ENCODE data around the gene RBM45. TPM values are rescaled to one million over a fixed set of nuclear protein-coding genes. Genes with fewer than 3 reads are reported as not detected.

The RBM45 gene
- total RNA-seq, 1 donor from 2014 or later, result 11.0 TPM

GRCh38 chr2:178106053-178106452, 6.2 kb upstream of the RBM45 start:
- Histone ChIP-seq H3K4me1 (ENCODE audit: control insufficient read depth in 3 of 3, insufficient read depth in 3 of 3, low read length in 3 of 3) (no peaks in the 10 kb centered on the region), H3K9ac (ENCODE audit: low read depth in 1 of 3, low read length in 3 of 3) (no peak overlapping the region), H3K4me3 (ENCODE audit: low read length in 3 of 3) (no peak overlapping the region), H3K27me3 (ENCODE audit: control insufficient read depth in 3 of 3, insufficient read depth in 3 of 3, low read length in 3 of 3) (no peaks in the 10 kb centered on the region), H3K27ac (ENCODE audit: low read depth, low read length) (no peak overlapping the region), H3K9me3 (ENCODE audit: control insufficient read depth in 3 of 3, low read length in 3 of 3) (no peaks in the 10 kb centered on the region), H3K36me3 (ENCODE audit: control insufficient read depth in 3 of 3, insufficient read depth in 3 of 3, low read length in 3 of 3) (no peaks in the 10 kb centered on the region)

DNA sequence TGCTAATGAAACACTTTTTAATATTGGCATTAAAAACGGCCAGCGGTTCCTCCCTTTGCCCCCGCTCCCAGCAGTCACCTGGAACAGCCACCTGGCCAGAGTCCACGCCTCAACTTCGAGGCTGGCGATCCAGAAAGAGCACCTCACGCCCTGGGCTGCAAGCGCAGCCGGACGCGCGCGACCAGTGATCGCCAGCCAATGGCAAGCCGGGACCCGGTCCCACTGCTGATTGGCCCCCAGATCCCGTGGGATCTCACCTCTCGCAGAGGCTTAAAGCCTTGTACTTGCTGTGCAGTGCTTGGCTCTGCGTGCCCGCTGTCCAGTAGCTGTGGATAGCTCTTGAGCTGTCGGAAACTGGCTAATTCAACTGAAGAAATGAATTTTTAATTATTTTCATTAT, 4.1 kb upstream of the RBM45 start:
- Histone ChIP-seq H3K27me3 (ENCODE audit: control insufficient read depth in 3 of 3, insufficient read depth in 3 of 3, low read length in 3 of 3) (no peaks in the 10 kb centered on the region), H3K4me3 (ENCODE audit: low read length in 3 of 3) (no peak overlapping the region), H3K36me3 (ENCODE audit: control insufficient read depth in 3 of 3, insufficient read depth in 3 of 3, low read length in 3 of 3) (peaks cover 0 to 3% (median 0%) of the 10 kb centered on the region in 3 donors), H3K9me3 (ENCODE audit: control insufficient read depth in 3 of 3, low read length in 3 of 3) (no peaks in the 10 kb centered on the region), H3K4me1 (ENCODE audit: control insufficient read depth in 3 of 3, insufficient read depth in 3 of 3, low read length in 3 of 3) (peaks cover 6 to 11% (median 6%) of the 10 kb centered on the region in 3 donors), H3K9ac (ENCODE audit: low read depth in 1 of 3, low read length in 3 of 3) (no peak overlapping the region), H3K27ac (ENCODE audit: low read depth, low read length) (no peak overlapping the region)

DNA sequence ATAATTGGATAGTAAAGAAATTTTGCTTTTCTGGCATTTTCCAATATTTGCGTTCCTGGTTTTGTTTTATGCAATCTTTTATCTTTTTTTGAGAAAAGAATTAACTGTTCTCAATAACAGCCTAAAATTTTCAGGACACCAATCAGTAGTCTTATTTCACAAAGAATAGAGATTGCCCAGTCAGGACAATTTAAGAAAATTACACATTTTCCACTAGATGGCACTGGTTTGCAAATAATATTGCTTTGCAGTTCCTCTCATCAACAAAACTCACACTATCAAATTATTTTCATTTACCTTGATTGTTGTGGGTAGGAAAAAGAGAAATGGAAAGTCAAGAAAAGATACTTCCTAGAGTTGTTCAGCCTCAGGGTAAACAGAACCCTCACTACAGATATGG, 2.4 kb upstream of the RBM45 start:
- Histone ChIP-seq H3K9me3 (ENCODE audit: control insufficient read depth in 3 of 3, low read length in 3 of 3) (no peaks in the 10 kb centered on the region), H3K4me3 (ENCODE audit: low read length in 3 of 3) (no peak overlapping the region), H3K27me3 (ENCODE audit: control insufficient read depth in 3 of 3, insufficient read depth in 3 of 3, low read length in 3 of 3) (no peaks in the 10 kb centered on the region), H3K4me1 (ENCODE audit: control insufficient read depth in 3 of 3, insufficient read depth in 3 of 3, low read length in 3 of 3) (peaks cover 8 to 16% (median 10%) of the 10 kb centered on the region in 3 donors), H3K9ac (ENCODE audit: low read depth in 1 of 3, low read length in 3 of 3) (no peak overlapping the region), H3K27ac (ENCODE audit: low read depth, low read length) (no peak overlapping the region), H3K36me3 (ENCODE audit: control insufficient read depth in 3 of 3, insufficient read depth in 3 of 3, low read length in 3 of 3) (peaks cover 0 to 3% (median 0%) of the 10 kb centered on the region in 3 donors)

- Histone ChIP-seq H3K36me3 (ENCODE audit: control insufficient read depth in 3 of 3, insufficient read depth in 3 of 3, low read length in 3 of 3) (peaks cover 0 to 3% (median 0%) of the 10 kb centered on the region in 3 donors), H3K27me3 (ENCODE audit: control insufficient read depth in 3 of 3, insufficient read depth in 3 of 3, low read length in 3 of 3) (no peaks in the 10 kb centered on the region)
Observed at GRCh38 chr2:178110681-178111080, 1.6 kb upstream of the RBM45 start.

GRCh38 chr2:178111743-178112142, 494 bp upstream of the RBM45 start:
- H3K27me3 ChIP-seq (ENCODE audit: control insufficient read depth in 3 of 3, insufficient read depth in 3 of 3, low read length in 3 of 3), result no peaks in the 10 kb centered on the region
- H3K4me3 ChIP-seq (ENCODE audit: low read length in 3 of 3), result peak overlapping the region; percentile 91 to 98 (median 98)
- no peak overlapping the region for H3K27ac ChIP-seq (ENCODE audit: low read depth, low read length)
- H3K9ac ChIP-seq (ENCODE audit: low read depth in 1 of 3, low read length in 3 of 3), result peak overlapping the region in 1 of 3 donors; percentile 17
- H3K36me3 ChIP-seq (ENCODE audit: control insufficient read depth in 3 of 3, insufficient read depth in 3 of 3, low read length in 3 of 3), result peaks cover 0 to 3% (median 3%) of the 10 kb centered on the region in 3 donors
- H3K9me3 ChIP-seq (ENCODE audit: control insufficient read depth in 3 of 3, low read length in 3 of 3), result no peaks in the 10 kb centered on the region
- H3K4me1 ChIP-seq (ENCODE audit: control insufficient read depth in 3 of 3, insufficient read depth in 3 of 3, low read length in 3 of 3), result peaks cover 8 to 16% (median 10%) of the 10 kb centered on the region in 3 donors

More at GRCh38 chr2:178110681-178111080, 1.6 kb upstream of the RBM45 start:
- Histone ChIP-seq H3K9ac (ENCODE audit: low read depth in 1 of 3, low read length in 3 of 3) (no peak overlapping the region), H3K4me1 (ENCODE audit: control insufficient read depth in 3 of 3, insufficient read depth in 3 of 3, low read length in 3 of 3) (peaks cover 8 to 16% (median 10%) of the 10 kb centered on the region in 3 donors), H3K27ac (ENCODE audit: low read depth, low read length) (no peak overlapping the region), H3K9me3 (ENCODE audit: control insufficient read depth in 3 of 3, low read length in 3 of 3) (no peaks in the 10 kb centered on the region), H3K4me3 (ENCODE audit: low read length in 3 of 3) (no peak overlapping the region)

- Histone ChIP-seq H3K4me3 (ENCODE audit: low read length in 3 of 3) (no peak overlapping the region), H3K9ac (ENCODE audit: low read depth in 1 of 3, low read length in 3 of 3) (no peak overlapping the region), H3K27me3 (ENCODE audit: control insufficient read depth in 3 of 3, insufficient read depth in 3 of 3, low read length in 3 of 3) (no peaks in the 10 kb centered on the region), H3K36me3 (ENCODE audit: control insufficient read depth in 3 of 3, insufficient read depth in 3 of 3, low read length in 3 of 3) (peaks cover 3 to 5% (median 3%) of the 10 kb centered on the region in 3 donors), H3K27ac (ENCODE audit: low read depth, low read length) (no peak overlapping the region), H3K4me1 (ENCODE audit: control insufficient read depth in 3 of 3, insufficient read depth in 3 of 3, low read length in 3 of 3) (peaks cover 8 to 18% (median 10%) of the 10 kb centered on the region in 3 donors), H3K9me3 (ENCODE audit: control insufficient read depth in 3 of 3, low read length in 3 of 3) (no peaks in the 10 kb centered on the region)
Observed at GRCh38 chr2:178114462-178114861, 2.2 kb downstream of the RBM45 start.

DNA sequence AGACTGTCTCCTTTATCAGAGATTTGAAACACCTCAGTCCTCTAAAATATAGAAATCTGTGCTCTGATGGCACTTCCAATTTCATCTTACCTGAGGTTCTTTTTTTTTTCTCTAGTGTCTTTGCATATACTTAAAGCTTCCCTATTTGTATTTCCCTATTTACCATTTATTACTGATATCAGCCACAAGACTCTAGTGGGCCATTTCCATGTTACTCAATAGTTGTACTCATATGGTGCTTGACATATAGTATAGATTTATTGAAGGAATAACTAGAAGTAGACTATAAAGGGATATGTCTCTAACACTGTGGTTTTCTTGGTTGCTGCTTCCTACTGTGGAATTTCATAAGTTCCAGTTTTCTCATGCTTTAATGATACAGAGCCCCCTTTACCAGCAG, 3.0 kb downstream of the RBM45 start:
- no peaks in the 10 kb centered on the region for H3K9me3 ChIP-seq (ENCODE audit: control insufficient read depth in 3 of 3, low read length in 3 of 3)
- peaks cover 3 to 5% (median 3%) of the 10 kb centered on the region in 3 donors for H3K36me3 ChIP-seq (ENCODE audit: control insufficient read depth in 3 of 3, insufficient read depth in 3 of 3, low read length in 3 of 3)
- H3K27me3 ChIP-seq (ENCODE audit: control insufficient read depth in 3 of 3, insufficient read depth in 3 of 3, low read length in 3 of 3), result no peaks in the 10 kb centered on the region
- H3K27ac ChIP-seq (ENCODE audit: low read depth, low read length), result no peak overlapping the region
- H3K4me1 ChIP-seq (ENCODE audit: control insufficient read depth in 3 of 3, insufficient read depth in 3 of 3, low read length in 3 of 3), result peaks cover 8 to 18% (median 10%) of the 10 kb centered on the region in 3 donors
- no peak overlapping the region for H3K4me3 ChIP-seq (ENCODE audit: low read length in 3 of 3)
- H3K9ac ChIP-seq (ENCODE audit: low read depth in 1 of 3, low read length in 3 of 3), result no peak overlapping the region

DNA sequence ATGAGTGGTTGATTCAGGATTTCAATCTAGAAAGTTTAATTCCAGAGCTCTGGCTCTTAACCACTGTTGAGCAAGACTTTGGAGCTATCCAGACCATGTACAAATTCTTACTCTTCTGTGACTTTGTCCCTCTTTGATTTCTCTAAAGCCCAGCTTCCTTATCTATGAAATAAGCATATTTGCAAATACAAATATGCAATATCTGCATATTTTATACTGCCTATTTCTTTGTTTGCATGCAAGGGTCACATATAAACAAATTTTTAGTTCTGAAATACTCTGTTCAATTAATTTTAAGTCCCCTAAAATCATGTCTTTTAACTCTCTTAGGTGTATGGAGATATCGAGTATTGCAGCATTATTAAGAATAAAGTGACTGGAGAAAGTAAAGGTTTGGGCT, 5.5 kb downstream of the RBM45 start:
- Histone ChIP-seq H3K4me1 (ENCODE audit: control insufficient read depth in 3 of 3, insufficient read depth in 3 of 3, low read length in 3 of 3) (peaks cover 7 to 11% (median 7%) of the 10 kb centered on the region in 3 donors), H3K27ac (ENCODE audit: low read depth, low read length) (no peak overlapping the region), H3K9me3 (ENCODE audit: control insufficient read depth in 3 of 3, low read length in 3 of 3) (no peaks in the 10 kb centered on the region), H3K4me3 (ENCODE audit: low read length in 3 of 3) (no peak overlapping the region), H3K27me3 (ENCODE audit: control insufficient read depth in 3 of 3, insufficient read depth in 3 of 3, low read length in 3 of 3) (no peaks in the 10 kb centered on the region), H3K36me3 (ENCODE audit: control insufficient read depth in 3 of 3, insufficient read depth in 3 of 3, low read length in 3 of 3) (peaks cover 0 to 24% (median 11%) of the 10 kb centered on the region in 3 donors), H3K9ac (ENCODE audit: low read depth in 1 of 3, low read length in 3 of 3) (no peak overlapping the region)

DNA sequence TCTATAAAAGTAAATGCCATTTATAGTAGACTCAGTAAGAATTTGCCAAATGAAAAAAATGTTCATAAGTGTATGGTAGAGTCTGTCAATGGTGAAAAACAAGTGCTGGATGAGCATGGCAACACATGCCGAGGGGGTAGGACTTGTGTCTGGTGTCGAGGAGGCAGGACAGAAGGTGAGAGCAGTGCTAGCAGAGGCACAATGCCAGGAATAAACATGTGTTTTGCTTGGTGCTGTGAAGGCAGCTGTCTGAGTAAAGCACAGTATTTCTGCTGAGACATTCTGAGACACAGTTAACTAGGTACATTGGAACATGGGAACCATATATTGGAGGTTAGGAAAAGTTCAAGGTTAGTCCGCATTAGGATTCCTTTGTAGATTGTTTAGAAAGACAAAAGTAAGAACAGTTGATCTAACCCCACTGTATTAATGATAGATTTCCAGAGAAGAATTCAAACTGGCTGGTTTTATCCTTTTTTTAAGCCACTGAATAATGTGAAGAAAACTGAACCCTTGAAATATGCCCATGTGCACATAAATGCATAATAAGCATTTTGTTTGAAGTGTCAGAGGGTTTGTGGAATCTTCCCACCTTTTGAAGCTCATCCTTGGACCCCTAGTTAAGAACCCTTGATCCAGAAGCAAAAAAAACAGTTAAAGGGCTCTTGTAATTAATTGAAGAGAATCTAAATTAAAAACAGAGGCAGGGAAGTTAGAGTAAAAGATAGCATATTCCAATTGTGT, 7.1 kb downstream of the RBM45 start:
- no peak overlapping the region for H3K9ac ChIP-seq (ENCODE audit: low read depth in 1 of 3, low read length in 3 of 3)
- no peak overlapping the region for H3K4me3 ChIP-seq (ENCODE audit: low read length in 3 of 3)
- no peaks in the 10 kb centered on the region for H3K9me3 ChIP-seq (ENCODE audit: control insufficient read depth in 3 of 3, low read length in 3 of 3)
- H3K36me3 ChIP-seq (ENCODE audit: control insufficient read depth in 3 of 3, insufficient read depth in 3 of 3, low read length in 3 of 3), result peaks cover 0 to 34% (median 19%) of the 10 kb centered on the region in 3 donors
- H3K27me3 ChIP-seq (ENCODE audit: control insufficient read depth in 3 of 3, insufficient read depth in 3 of 3, low read length in 3 of 3), result no peaks in the 10 kb centered on the region
- H3K4me1 ChIP-seq (ENCODE audit: control insufficient read depth in 3 of 3, insufficient read depth in 3 of 3, low read length in 3 of 3), result peaks cover 0 to 3% (median 0%) of the 10 kb centered on the region in 3 donors
- no peak overlapping the region for H3K27ac ChIP-seq (ENCODE audit: low read depth, low read length)

- Histone ChIP-seq H3K4me1 (ENCODE audit: control insufficient read depth in 3 of 3, insufficient read depth in 3 of 3, low read length in 3 of 3) (peaks cover 0 to 3% (median 0%) of the 10 kb centered on the region in 3 donors), H3K27ac (ENCODE audit: low read depth, low read length) (no peak overlapping the region), H3K27me3 (ENCODE audit: control insufficient read depth in 3 of 3, insufficient read depth in 3 of 3, low read length in 3 of 3) (no peaks in the 10 kb centered on the region), H3K9ac (ENCODE audit: low read depth in 1 of 3, low read length in 3 of 3) (no peak overlapping the region), H3K4me3 (ENCODE audit: low read length in 3 of 3) (no peak overlapping the region), H3K9me3 (ENCODE audit: control insufficient read depth in 3 of 3, low read length in 3 of 3) (no peaks in the 10 kb centered on the region), H3K36me3 (ENCODE audit: control insufficient read depth in 3 of 3, insufficient read depth in 3 of 3, low read length in 3 of 3) (peaks cover 0 to 51% (median 19%) of the 10 kb centered on the region in 3 donors)
Observed at GRCh38 chr2:178123163-178123562, 10.9 kb downstream of the RBM45 start.

Data from skeletal muscle tissue (tissue), 4 donors.